Hematopoietic multipotent progenitor cell treated with erythropoietin and hydrocortisone succinate and interleukin-3 and kit ligand, for 8 days (in vitro differentiated cells): ENCODE results near the gene CSF1.
A peak's percentile ranks its signal among the peaks of the same experiment; 100 is the strongest.
"Not testable (repeated sequence)": the region's sequence is repeated elsewhere in the genome, so short reads cannot be mapped to it uniquely, and the experiment has no call there.

ENCODE experiments used
- DNase-seq: peaks from one replicate; pipeline ENCODE4 v3.0.0-alpha.2; 2015

CSF1 gene

DNA sequence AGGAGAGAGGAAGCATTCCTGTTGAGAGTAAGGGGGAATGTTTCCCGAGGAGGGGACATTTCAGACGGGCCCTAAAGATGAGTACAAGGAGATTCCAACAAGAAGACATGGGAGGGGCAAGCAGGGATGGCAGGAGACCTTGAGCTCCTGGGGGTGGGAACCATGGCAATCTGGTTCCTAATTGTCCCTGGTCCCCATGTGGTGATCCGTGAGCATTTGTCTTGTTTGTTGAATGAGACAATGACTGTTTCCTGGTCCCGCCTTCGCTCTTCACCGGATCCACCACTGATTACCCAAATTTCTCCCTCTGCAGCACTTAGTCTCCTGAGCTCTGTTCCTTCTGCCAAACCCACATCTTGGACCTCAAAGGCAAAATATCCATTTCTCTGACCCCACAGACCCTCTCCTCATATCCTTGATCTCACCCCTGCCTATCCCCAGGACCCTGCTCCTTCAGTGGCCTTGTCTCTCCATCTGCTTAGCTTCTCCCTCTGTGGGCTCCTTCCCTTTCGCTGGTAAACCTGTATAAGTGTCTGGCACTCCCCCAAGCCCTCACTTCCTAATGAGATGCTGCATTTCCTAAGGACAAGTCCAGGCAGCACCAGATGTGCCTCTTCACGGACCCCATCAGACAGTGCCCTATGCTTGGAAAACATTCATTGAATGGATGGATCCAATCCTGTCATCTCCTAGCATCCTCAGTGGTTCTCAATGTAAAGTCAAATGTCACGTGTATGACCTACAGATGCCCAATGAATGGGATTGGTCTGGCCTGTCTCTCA lies 8.3 kb upstream of the CSF1 start:
- DNase-seq = no peak

- no peak for DNase-seq
Observed at GRCh38 chr1:109903376-109903930, 7.2 kb upstream of the CSF1 start.

- DNase-seq = no peak
Observed at GRCh38 chr1:109904105-109904817, 6.4 kb upstream of the CSF1 start.

GRCh38 chr1:109905491-109905890 lies 5.2 kb upstream of the CSF1 start:
- no peak for DNase-seq

DNA sequence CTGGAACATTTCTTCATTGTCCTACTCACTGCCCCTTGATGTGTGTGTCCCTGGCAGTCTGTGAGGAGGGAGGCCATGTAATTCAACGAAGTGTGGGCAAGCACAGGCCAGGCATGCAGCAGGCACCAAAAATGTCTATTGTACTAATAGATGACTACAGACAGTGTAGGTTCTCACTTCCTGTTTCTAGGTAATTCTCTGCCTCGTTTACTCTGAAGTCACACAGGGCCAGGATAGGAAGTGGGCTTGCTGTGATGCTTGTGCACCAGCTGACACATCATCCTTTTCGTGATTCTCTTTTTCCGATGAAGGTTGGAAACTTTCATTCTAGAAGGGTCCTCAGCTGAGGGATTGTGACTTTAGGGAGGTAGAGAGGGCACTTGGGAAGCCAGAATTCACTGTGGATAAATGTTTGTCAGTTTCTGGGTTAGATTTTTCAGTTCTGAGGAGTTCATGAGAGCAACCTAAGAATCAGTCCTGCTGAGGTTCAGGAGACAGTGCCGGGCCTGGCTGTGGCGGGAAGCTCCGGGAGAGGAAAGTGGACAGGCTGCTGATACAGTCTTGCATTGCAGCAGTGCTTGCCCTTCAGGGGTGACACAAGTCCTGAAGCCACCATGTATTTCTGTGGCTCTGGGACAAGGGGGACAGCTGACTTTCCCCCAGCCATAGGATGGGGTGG lies 4.3 kb upstream of the CSF1 start:
- no peak for DNase-seq

DNA sequence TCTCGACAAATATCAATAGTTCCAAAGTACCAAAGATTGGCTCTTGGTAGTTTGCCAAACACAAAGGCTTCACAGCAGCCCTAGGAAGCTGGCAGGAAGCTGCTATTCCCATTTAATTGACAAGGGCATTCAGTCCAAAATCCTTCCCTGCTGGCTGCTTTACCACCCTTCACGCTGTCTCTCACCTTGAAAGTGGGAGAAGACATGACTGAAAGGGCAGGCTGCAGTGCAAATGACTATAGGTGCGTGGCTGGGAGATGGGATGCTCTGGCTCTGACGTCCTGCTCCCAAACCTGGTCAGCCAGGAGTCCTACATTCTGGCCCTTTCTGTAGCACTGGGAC lies 3.8 kb upstream of the CSF1 start:
- no peak for DNase-seq

GRCh38 chr1:109907190-109907774 lies 3.4 kb upstream of the CSF1 start:
- no peak for DNase-seq

GRCh38 chr1:109908836-109909235 lies 1.8 kb upstream of the CSF1 start:
- no peak for DNase-seq

DNA sequence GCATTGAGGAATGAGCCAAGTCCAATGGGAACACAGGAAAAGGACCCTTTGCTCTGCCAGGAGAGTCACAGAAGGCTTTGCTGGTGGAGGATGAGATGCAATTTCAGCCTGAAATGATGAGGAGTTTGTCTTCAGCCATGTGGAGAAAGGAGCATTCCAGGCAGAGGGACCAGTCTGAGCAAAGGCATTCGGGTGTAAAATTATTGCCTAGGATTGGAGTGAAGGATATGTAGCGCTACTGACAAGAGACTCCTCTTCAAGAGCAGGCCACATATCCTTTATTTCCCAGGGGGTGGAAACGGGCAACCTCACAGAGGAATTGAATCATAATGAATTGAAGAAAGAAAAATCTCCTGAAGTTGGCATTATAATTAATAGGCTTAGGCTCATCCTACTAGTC lies 1.1 kb upstream of the CSF1 start:
- DNase-seq = no peak

GRCh38 chr1:109910963-109911798 lies 532 bp downstream of the CSF1 start:
- peak; percentile 25 for DNase-seq

DNA sequence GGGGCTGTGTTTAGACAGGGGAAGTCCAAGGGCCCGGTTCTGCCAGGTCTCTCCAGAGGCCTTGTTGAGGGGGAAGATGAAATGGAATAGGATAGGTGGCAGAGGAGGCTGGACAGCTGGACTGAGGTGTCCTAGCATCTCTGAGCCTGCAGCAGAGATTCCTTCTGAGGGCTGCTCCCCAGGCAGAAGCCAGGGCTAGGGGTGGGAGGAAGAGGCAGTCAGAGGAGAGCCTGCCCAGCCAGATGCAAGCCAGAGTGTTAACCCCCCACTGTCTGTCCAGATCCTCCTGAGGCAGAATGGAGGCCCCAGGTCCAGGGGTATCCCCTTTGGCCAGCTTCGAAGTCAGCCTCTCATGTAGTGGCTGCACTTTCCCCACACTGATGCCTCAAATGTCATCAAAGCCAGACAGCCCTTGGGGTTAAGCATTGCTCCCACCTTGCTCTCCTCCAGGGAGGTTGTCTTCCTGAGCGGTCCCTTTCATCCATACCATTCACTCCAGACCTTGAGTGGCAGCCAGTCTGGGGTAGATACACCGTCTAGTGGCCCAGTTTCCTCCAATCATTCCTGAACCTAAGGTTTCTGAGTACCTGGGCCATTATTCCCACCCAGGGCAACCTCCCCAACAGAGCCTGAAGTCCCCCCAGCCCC lies 1.7 kb downstream of the CSF1 start:
- no peak for DNase-seq

GRCh38 chr1:109912873-109913272 lies 2.2 kb downstream of the CSF1 start:
- peak; percentile 83 for DNase-seq

- DNase-seq = no peak
Observed at GRCh38 chr1:109913360-109913879, 2.8 kb downstream of the CSF1 start.

DNA sequence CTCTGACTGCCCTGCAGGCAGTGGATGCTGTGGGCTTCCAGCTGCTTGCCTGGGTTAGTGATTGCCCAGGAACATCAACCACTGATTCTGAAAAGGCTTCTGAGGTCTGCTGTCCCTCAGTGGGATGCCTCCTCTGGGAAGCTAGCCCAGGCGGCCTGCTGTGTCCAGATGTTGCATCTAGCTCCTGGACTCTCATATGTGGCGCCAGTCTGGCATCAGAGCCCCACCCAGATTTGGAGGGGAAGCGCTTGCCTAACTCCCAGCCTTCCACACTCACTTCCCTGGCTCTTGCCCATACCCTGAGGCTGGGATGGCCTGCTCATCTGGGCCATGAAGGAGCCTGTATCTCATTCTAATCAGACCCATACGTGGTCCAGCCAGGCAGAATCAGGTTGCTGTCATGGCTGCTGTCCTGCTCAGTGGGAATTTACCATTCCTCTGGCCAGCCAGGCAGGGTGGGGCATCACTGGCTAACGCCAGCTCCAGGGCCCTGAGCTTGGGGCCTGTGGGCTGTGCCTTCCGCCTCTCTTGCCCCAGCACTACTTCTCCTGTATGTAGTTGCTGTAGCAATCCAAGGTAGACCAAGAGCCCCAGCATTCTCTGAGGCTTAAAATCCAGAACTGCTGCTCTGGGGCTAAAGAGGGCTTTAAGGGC lies 4.1 kb downstream of the CSF1 start:
- no peak for DNase-seq

- no peak for DNase-seq
Observed at GRCh38 chr1:109917051-109917767, 6.6 kb downstream of the CSF1 start.

DNA sequence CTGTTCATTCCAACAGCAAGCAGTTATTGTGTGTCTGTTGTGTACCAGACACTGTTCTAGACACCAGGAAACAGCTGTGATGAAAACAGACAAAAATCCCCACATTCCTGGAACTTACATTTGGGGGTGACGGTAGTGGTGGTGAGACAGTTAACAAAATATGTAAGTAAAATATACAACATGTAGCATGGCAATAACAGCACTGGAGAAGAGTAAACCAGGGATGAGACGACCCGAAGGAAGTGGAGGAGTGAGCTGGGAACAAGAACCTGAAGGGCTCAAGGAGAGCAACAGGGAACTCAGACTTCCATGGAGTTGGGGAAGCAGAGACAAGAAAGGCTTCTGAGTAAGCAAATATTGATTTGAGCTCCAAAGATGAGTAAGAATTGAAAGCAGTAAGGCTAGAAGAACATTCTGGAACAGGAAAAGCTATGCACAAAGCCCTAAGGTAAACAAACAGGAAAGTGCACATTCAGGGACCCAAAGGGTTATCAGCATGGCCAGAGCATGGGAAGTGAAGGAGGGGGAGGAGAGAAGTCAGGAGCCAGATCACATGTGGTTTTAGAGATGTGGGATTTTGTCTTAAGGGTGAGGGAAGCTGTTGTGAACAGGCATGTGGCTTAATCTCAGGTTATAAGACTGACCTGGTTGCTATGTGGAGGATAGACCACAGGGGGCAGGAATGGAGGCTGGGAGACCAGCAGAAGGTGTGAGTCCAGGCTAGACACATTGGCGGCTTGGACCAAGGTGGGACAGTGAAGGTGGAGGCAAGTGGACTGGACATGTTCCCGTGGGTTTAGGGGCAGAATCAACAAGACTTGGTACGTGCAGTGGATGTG lies 7.3 kb downstream of the CSF1 start:
- peak; percentile 72 for DNase-seq

GRCh38 chr1:109918671-109919070 lies 8.0 kb downstream of the CSF1 start:
- no peak for DNase-seq

DNA sequence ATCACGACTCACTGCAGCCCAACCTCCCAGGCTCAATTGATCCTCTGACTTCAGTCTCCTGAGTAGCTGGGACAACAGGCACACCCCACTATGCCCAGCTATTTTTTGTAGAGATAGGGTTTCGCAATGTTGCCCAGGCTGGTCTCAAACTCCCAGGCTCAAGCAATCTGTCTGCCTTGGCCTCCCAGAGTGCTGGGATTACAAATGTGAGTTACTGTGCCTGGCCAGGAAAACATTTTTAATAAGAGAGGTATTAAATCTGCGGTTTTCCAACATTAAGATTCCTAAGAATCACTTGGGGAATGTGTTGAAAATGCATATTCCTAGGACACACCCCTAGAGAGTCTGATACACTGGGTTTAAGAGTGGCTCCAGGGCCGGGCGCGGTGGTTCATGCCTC lies 8.7 kb downstream of the CSF1 start:
- no peak for DNase-seq

GRCh38 chr1:109920391-109920790 lies 9.7 kb downstream of the CSF1 start:
- DNase-seq = not testable (repeated sequence)
